GM21786 (cell line): ENCODE results near the gene NEURL2.

Experiments
- ATAC-seq: cut with Tn5 transposase; IDR thresholded peaks from one replicate; pipeline ENCODE4 v1.9.1; 2021; ENCODE audit not compliant: unreplicated experiment

NEURL2 gene

GRCh38 chr20:45920462-45921336 is 29.7 kb upstream of the NEURL2 start:
- no peak for ATAC-seq

GRCh38 chr20:45919542-45920399 is 28.8 kb upstream of the NEURL2 start:
- no peak for ATAC-seq

- no peak for ATAC-seq
Observed at GRCh38 chr20:45918779-45919537, 27.9 kb upstream of the NEURL2 start.

GRCh38 chr20:45918182-45918737 is 27.3 kb upstream of the NEURL2 start:
- ATAC-seq: no peak

- no peak for ATAC-seq
Observed at GRCh38 chr20:45917790-45918141, 26.8 kb upstream of the NEURL2 start.

- no peak for ATAC-seq
Observed at GRCh38 chr20:45913116-45913515, 22.1 kb upstream of the NEURL2 start.

GRCh38 chr20:45912344-45912682 is 21.3 kb upstream of the NEURL2 start:
- no peak for ATAC-seq

- ATAC-seq: no peak
Observed at GRCh38 chr20:45911486-45912343, 20.7 kb upstream of the NEURL2 start, which contains the start of gene PLTP. Gene PLTP (minus strand): TSS chr20:45912155. CDS start chr20:45911452, 703 bp downstream.

- peak; percentile 92 for ATAC-seq
Observed at GRCh38 chr20:45910670-45911485, 19.9 kb upstream of the NEURL2 start.

- ATAC-seq: no peak
Observed at GRCh38 chr20:45909817-45910669, 19.0 kb upstream of the NEURL2 start.

- no peak for ATAC-seq
Observed at GRCh38 chr20:45909336-45909808, 18.4 kb upstream of the NEURL2 start.

GRCh38 chr20:45908084-45908483 is 17.1 kb upstream of the NEURL2 start:
- no peak for ATAC-seq

GRCh38 chr20:45907219-45907948 is 16.4 kb upstream of the NEURL2 start:
- ATAC-seq: no peak

GRCh38 chr20:45905505-45906079 is 14.6 kb upstream of the NEURL2 start:
- ATAC-seq: no peak

GRCh38 chr20:45904583-45905504 is 13.8 kb upstream of the NEURL2 start:
- ATAC-seq: no peak

GRCh38 chr20:45902199-45902701 is 11.2 kb upstream of the NEURL2 start:
- ATAC-seq: no peak
